CD4-positive, alpha-beta T cell (primary cell): Measurements from ENCODE around the gene CAPRIN1. TPM values are rescaled to one million over a fixed set of nuclear protein-coding genes. Genes with fewer than 3 reads are reported as not detected.

Experiments used
- ATAC-seq: fragments of 200-7000 bp; cut with Tn5 transposase; one replicate; pipeline ENCODE4 v1.10.0; 2022; ENCODE audit warnings: mild to moderate bottlenecking; ENCODE audit not compliant: poor library complexity
- CTCF ChIA-PET: fragments of 350-600 bp; sonication (Branson Sonifier 250); formaldehyde crosslinking; loops from one replicate; lab custom pipeline; 2021; ENCODE audit warnings: antibody characterized with exemption, inconsistent platforms; lab: Charles Lee
- POLR2A ChIA-PET: fragments of 350-600 bp; sonication (Branson Sonifier 250); formaldehyde crosslinking; loops from one replicate; lab custom pipeline; 2021; ENCODE audit warnings: antibody characterized with exemption, inconsistent platforms; lab: Charles Lee
- DNase-seq, 14 experiments: peaks; one replicate each; pipeline ENCODE4 v3.0.0-alpha.2; 2013 to 2020; ENCODE audit warnings: mixed read lengths in 2 of 14
- H3K27ac ChIP-seq, 2 donors: one replicate each; pipeline versions ENCODE4 v1.5.1 to v1.7.0; 2013; ENCODE audit warnings: low read length in 2 of 2, low read depth in 1 of 2, mild to moderate bottlenecking in 1 of 2
- H3K27me3 ChIP-seq, 2 experiments: 1 replicate in 1 of 2; 2 replicates in 1 of 2; pipeline versions ENCODE4 v1.6.1 to v1.7.0; 2013; ENCODE audit warnings: low read length in 2 of 2, control low read depth in 1 of 2, mild to moderate bottlenecking in 1 of 2, moderate library complexity in 1 of 2; ENCODE audit not compliant: insufficient read depth in 2 of 2, control insufficient read depth in 1 of 2
- H3K36me3 ChIP-seq: one replicate; pipeline ENCODE4 v1.6.1; 2013; ENCODE audit warnings: low read length, control low read depth; ENCODE audit not compliant: insufficient read depth
- H3K4me1 ChIP-seq: one replicate; pipeline ENCODE4 v1.6.1; 2013; ENCODE audit warnings: low read length, control low read depth; ENCODE audit not compliant: insufficient read depth
- H3K4me3 ChIP-seq: one replicate; pipeline ENCODE4 v1.5.1; 2013; ENCODE audit warnings: mild to moderate bottlenecking, low read length, moderate library complexity
- H3K9me3 ChIP-seq, 2 experiments: 1 replicate in 1 of 2; 2 replicates in 1 of 2; pipeline versions ENCODE4 v1.6.1 to v1.7.0; 2013; ENCODE audit warnings: low read length in 2 of 2, mild to moderate bottlenecking in 2 of 2, control low read depth in 1 of 2, moderate library complexity in 1 of 2; ENCODE audit not compliant: control insufficient read depth in 1 of 2, insufficient read depth in 1 of 2
- H3K27ac Mint-ChIP-seq: one replicate; pipeline ENCODE4 v1.8.0; 2020; ENCODE audit warnings: mixed read lengths
- H3K27me3 Mint-ChIP-seq: one replicate; pipeline ENCODE4 v1.8.0; 2021; ENCODE audit warnings: mixed read lengths
- H3K36me3 Mint-ChIP-seq: one replicate; pipeline ENCODE4 v1.8.0; 2021; ENCODE audit warnings: low read depth, mixed read lengths
- H3K4me1 Mint-ChIP-seq: one replicate; pipeline ENCODE4 v1.8.0; 2021; ENCODE audit warnings: low read depth, mixed read lengths
- H3K4me3 Mint-ChIP-seq: one replicate; pipeline ENCODE4 v1.8.0; 2020; ENCODE audit warnings: mild to moderate bottlenecking, mixed read lengths
- H3K9me3 Mint-ChIP-seq: one replicate; pipeline ENCODE4 v1.8.0; 2020; ENCODE audit warnings: mixed read lengths
- CTCF ChIP-seq: fragments of 200-600 bp; IDR thresholded peaks from one replicate; pipeline ENCODE4 v1.8.0; 2022; ENCODE audit warnings: antibody characterized with exemption, mild to moderate bottlenecking
- intact Hi-C, 2 experiments: fragments of 100-400 bp; cut with DNase I in 1 of 2; cut with micrococcal nuclease in 1 of 2; formaldehyde crosslinking; loops; one replicate each; pipeline versions ENCODE4 v1.15.1 to v1.9.0; 2023 to 2025; cut with DNase I, micrococcal nuclease
- total RNA-seq, 174 experiments: library from RNA in 2 of 174; stranded (reverse) in 2 of 174; gene quantifications; one replicate each; pipeline ENCODE4 v1.2.3 and lab custom pipeline; 2021 to 2026

Gene CAPRIN1
- total RNA-seq, 2 experiments from 2014 or later = 107 TPM

- peaks cover 88% of the 10 kb centered on the region for H3K36me3 Mint-ChIP-seq
- H3K9me3 Mint-ChIP-seq = no peaks in the 10 kb centered on the region
- Histone ChIP-seq H3K27me3 (no peaks in the 10 kb centered on the region), H3K27ac (no peak overlapping the region), H3K4me1 (no peaks in the 10 kb centered on the region), H3K4me3 (no peak overlapping the region), H3K9me3 (no peaks in the 10 kb centered on the region), H3K36me3 (peaks cover 96% of the 10 kb centered on the region)
- no peak for DNase-seq
- H3K4me1 Mint-ChIP-seq = no peaks in the 10 kb centered on the region
- H3K27me3 Mint-ChIP-seq = no peaks in the 10 kb centered on the region
- no peak for TF ChIP-seq CTCF
- CTCF ChIA-PET = no interaction called here
- POLR2A ChIA-PET = no interaction called here
- intact Hi-C loops = no loop called here
- H3K4me3 Mint-ChIP-seq = no peak overlapping the region
- ATAC-seq = no peak
- no peak overlapping the region for H3K27ac Mint-ChIP-seq
Measured at GRCh38 chr11:34145073-34145472, 93.5 kb downstream of the CAPRIN1 start.

- H3K9me3 ChIP-seq = no peaks in the 10 kb centered on the region
- CTCF ChIA-PET = no interaction called here
- Mint-ChIP-seq H3K4me3 (no peak overlapping the region), H3K27ac (no peak overlapping the region), H3K27me3 (no peaks in the 10 kb centered on the region), H3K36me3 (peaks cover 80% of the 10 kb centered on the region), H3K9me3 (no peaks in the 10 kb centered on the region), H3K4me1 (no peaks in the 10 kb centered on the region)
- DNase-seq = no peak
- intact Hi-C loops = no loop called here
- no peak overlapping the region for H3K27ac ChIP-seq
- no peak overlapping the region for H3K4me3 ChIP-seq
- TF ChIP-seq CTCF = no peak
- POLR2A ChIA-PET = no interaction called here
- peaks cover 93% of the 10 kb centered on the region for H3K36me3 ChIP-seq
- H3K27me3 ChIP-seq = no peaks in the 10 kb centered on the region
- no peaks in the 10 kb centered on the region for H3K4me1 ChIP-seq
- no peak for ATAC-seq
Measured at GRCh38 chr11:34145847-34146381, 94.4 kb downstream of the CAPRIN1 start.

GRCh38 chr11:34146411-34146810, 94.9 kb downstream of the CAPRIN1 start:
- Mint-ChIP-seq H3K36me3 (peaks cover 75% of the 10 kb centered on the region), H3K4me3 (no peak overlapping the region), H3K9me3 (no peaks in the 10 kb centered on the region), H3K27me3 (no peaks in the 10 kb centered on the region), H3K27ac (no peak overlapping the region), H3K4me1 (no peaks in the 10 kb centered on the region)
- peaks cover 88% of the 10 kb centered on the region for H3K36me3 ChIP-seq
- ChIA-PET POLR2A (no interaction called here), CTCF (no interaction called here)
- intact Hi-C loops = no loop called here
- DNase-seq (no peak), ATAC-seq (no peak)
- H3K4me1 ChIP-seq = no peaks in the 10 kb centered on the region
- H3K27me3 ChIP-seq = no peaks in the 10 kb centered on the region
- no peak overlapping the region for H3K27ac ChIP-seq
- TF ChIP-seq CTCF = no peak
- H3K4me3 ChIP-seq = no peak overlapping the region
- no peaks in the 10 kb centered on the region for H3K9me3 ChIP-seq
